NCI-H748 (cell line): ENCODE data around the gene NOX3.
"Not testable (repeated sequence)": the region's sequence is repeated elsewhere in the genome, so short reads cannot be mapped to it uniquely, and the experiment has no call there.

Experiments
- DNase-seq: peaks from one replicate; lab custom pipeline; 2025; ENCODE audit not compliant: unreplicated experiment; lab: John Stamatoyannopoulos, UW

The NOX3 gene

GRCh38 chr6:155374681-155375080, 81.0 kb downstream of the NOX3 start:
- no peak for DNase-seq

- DNase-seq: no peak
Observed at GRCh38 chr6:155373276-155373675, 82.4 kb downstream of the NOX3 start.

GRCh38 chr6:155372256-155372655, 83.4 kb downstream of the NOX3 start:
- DNase-seq: no peak

GRCh38 chr6:155371230-155371629, 84.4 kb downstream of the NOX3 start:
- no peak for DNase-seq

GRCh38 chr6:155366325-155366724, 89.3 kb downstream of the NOX3 start:
- DNase-seq: no peak

GRCh38 chr6:155364844-155365437, 90.7 kb downstream of the NOX3 start:
- DNase-seq: no peak

GRCh38 chr6:155364021-155364420, 91.6 kb downstream of the NOX3 start:
- not testable (repeated sequence) for DNase-seq

- DNase-seq: not testable (repeated sequence)
Observed at GRCh38 chr6:155362968-155363632, 92.5 kb downstream of the NOX3 start.

- no peak for DNase-seq
Observed at GRCh38 chr6:155354167-155354566, 101.5 kb downstream of the NOX3 start.

GRCh38 chr6:155352811-155353210, 102.8 kb downstream of the NOX3 start:
- no peak for DNase-seq

GRCh38 chr6:155352130-155352420, 103.6 kb downstream of the NOX3 start:
- DNase-seq: no peak

GRCh38 chr6:155351273-155352129, 104.1 kb downstream of the NOX3 start:
- DNase-seq: no peak

GRCh38 chr6:155349956-155350355, 105.7 kb downstream of the NOX3 start:
- DNase-seq: no peak

- DNase-seq: no peak
Observed at GRCh38 chr6:155349129-155349528, 106.5 kb downstream of the NOX3 start.

GRCh38 chr6:155347800-155348199, 107.8 kb downstream of the NOX3 start:
- DNase-seq: no peak

- DNase-seq: no peak
Observed at GRCh38 chr6:155346957-155347356, 108.7 kb downstream of the NOX3 start.
